Activated T-cell treated with anti-CD3 and anti-CD28 coated beads, Interleukin-2, amount 50 U/mL, for 48 hours (primary cell): ENCODE results near the gene SELENOV.

Experiments used
- DNase-seq, 2 experiments: peaks; one replicate each; pipeline ENCODE4 v3.0.0-alpha.2; 2020

The SELENOV gene

DNA sequence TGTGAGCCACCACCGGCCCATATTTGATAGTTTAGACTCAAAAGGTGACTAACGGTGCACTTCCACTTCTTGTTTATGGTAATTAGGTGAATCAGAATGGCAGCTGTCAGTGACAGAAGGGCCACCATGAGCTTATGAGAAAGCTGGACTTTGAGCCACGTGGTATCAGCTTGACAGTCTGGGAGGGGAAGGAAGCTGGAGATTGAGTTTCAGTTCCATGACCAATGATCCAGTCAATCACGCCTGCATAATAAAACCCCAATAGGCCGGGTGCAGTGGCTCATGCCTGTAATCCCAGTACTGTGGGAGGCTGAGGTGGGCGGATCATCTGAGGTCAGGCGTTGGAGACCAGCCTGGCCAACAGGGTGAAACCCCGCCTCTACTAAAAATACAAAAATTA is 9.6 kb downstream of the SELENOV start:
- no peak for DNase-seq

DNA sequence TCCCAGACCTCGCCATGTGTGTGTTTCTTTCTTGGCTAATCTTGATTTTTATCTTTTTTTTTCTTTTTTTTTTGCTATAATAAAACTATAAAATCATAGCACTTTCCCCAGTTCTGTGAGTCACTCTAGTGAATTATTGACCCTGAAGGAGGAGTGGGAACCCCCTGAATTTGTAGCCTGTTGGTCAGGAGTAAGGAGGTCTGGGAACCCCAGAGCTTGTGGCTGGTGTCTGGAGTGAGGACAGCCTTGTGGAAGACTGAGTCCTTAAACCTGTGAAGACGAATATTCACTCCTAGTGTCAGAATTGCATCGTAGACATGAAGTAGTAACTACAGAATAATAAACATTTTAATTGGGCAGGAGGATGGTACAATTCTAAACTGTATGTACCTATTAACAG is 10.3 kb downstream of the SELENOV start:
- no peak for DNase-seq

GRCh38 chr19:39531834-39532232 is 16.9 kb downstream of the SELENOV start:
- DNase-seq = no peak

GRCh38 chr19:39532233-39533002 is 17.5 kb downstream of the SELENOV start, which contains the start of gene EID2B:
Gene EID2B (minus strand): TSS chr19:39532852. CDS start chr19:39532802, 50 bp downstream.
- DNase-seq = peak; percentile 94 to 95

GRCh38 chr19:39533003-39533512 is 18.1 kb downstream of the SELENOV start:
- no peak for DNase-seq

DNA sequence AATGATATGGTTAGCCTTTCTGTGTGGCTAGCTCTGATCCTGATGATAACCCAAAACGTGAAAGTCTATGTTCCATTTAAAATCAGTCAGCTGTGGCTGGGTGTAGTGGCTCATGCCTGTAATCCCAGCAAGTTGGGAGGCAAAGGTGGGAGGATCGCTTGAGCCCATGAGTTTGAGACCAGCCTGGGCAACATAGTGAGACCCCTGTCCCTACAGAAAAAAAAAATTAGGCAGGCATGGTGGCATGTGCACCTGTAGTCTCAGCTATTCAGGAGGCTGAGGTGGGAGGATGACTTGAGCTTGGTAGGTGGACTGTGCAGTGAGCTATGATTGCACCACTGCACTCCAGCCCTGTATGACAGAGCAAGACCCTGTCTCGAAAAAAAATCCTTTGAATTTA is 18.9 kb downstream of the SELENOV start:
- no peak for DNase-seq

DNA sequence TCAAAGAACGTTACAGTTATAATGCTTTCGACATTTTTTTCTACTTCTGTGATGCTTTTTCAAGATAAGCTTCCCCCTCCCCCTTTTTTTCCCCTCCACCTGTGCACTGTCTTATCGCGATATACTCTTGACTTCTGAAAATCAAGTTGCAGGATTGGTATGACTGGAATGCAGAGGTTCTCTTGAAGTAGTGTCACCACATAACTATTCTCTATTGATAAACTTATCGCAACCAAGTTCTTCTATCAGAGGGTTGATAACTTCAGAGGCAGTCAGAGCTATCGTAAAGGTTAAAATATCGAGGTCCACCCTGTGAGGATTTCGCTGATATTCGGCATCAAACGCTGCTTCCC is 24.2 kb downstream of the SELENOV start:
- DNase-seq = no peak

- DNase-seq = peak; percentile 94 to 96
Observed at GRCh38 chr19:39539518-39540332, 24.8 kb downstream of the SELENOV start, which contains the start of gene EID2. Gene EID2 (minus strand): TSS chr19:39540161. CDS start chr19:39540079, 82 bp downstream.

GRCh38 chr19:39540333-39540673 is 25.4 kb downstream of the SELENOV start:
- no peak for DNase-seq

DNA sequence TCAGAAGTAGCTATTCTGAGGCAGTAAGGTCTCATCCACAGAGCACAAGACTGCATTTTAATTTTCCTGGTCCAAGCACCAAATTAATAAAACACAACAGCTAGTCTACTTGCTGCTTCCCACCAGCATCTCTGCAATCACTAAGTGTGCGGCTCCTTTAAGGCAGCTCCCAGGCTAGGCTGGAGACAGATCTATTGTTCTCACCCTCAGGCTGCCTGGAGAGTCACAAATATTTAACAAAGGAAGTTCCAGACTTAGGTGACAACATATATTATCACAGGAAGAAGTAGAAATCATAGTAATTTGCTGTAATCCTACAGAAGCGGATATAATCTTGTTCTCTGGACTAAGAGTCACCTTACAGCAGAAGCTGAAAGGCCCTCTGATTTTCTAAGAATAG is 27.3 kb downstream of the SELENOV start:
- DNase-seq = peak in 1 of 2 experiments; percentile 4

- DNase-seq = no peak
Observed at GRCh38 chr19:39543477-39543857, 28.5 kb downstream of the SELENOV start.

GRCh38 chr19:39544226-39544903 is 29.4 kb downstream of the SELENOV start:
- DNase-seq = no peak

DNA sequence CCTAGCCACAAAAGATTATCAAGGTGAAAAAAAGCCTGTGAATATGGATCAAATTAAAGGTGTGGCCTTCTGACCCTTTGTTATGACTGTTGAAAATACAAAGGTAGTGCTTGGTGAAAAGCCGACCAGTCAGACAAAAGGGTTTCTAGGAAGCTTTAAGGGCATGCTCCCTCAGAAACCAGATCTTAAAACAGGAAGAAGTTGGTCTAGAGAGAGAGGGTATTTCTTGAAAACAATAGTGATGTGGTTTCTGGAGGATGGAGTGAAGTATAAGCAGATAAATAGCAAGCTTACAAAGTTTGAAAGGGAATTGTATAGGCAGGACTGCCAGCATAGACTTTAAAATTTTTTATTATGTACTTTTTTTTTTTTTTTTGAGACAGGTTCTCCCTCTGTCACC is 30.0 kb downstream of the SELENOV start:
- no peak for DNase-seq

- no peak for DNase-seq
Observed at GRCh38 chr19:39546599-39546998, 31.7 kb downstream of the SELENOV start.

DNA sequence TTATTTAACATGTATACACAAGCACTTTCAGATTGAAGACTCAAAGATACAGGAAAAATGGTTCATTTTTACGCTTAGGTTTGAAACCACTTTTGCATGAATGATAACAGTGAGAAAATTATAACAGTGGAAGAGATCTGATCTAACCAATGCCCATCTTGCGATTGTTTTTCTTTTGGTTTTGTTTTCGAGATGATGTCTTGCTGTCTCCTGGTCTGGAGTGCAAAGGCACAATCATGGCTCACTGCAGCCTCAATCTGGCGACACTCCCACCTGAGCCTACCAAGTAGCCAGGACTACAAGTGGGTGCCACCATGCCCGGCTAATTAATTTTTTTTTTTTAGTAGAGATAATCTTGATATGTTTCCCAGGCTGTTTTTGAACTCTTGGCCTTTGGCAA is 35.3 kb downstream of the SELENOV start:
- DNase-seq = no peak

DNA sequence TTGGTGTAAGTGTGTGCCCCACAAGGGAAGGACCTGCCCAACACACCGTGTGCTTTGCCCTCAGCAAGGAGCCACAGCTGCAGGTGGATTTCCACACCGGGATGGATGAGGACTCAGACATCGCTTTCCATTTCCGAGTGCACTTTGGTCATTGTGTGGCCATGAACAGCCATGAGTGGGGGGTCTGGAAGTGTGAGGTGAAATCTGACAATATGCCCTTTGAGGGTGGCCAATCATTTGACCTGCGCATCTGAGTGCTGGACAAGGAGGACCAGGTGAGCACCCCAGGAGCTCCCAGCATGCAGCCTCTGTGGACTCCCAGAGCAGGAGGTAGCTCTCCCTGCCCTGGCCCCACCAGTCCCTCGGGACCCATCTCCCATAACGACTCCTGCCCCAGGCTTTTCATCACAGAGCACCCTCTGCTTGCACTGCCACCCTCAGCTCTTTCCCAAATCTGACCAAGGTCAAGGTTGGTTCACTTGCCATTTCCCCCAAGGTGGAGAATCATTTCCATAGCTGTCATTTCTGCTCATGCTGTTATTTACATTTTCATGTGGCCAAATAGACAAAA is 38.2 kb downstream of the SELENOV start:
- DNase-seq = no peak

DNA sequence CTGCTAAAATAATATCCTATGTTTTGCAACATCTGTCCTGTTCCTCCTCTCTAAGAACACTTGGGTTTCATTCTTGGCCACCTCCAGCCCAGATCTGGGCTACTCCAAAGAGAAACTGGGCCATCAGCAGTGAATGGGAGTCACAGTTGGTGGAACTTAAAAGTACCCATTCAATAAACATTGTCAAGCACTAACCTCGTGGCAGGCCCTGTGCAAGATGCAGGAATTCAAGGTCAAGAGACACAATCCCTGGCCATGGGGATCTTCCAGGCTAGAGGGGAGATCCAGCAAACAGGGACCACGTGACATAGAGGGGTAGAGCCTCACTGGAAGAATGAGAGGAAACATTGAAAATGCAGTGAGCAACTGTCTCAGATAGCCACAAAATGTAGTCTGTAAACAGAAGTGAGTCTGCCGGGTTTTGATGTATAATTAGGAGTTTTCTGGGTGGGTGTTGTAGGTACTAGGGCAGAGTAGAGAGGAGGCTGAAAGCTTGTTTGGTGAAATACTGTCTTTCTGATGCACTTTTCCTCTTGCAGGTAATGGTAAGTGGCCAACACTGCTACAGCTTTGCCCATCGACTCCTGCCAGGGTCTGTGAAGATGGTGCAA is 39.9 kb downstream of the SELENOV start:
- no peak for DNase-seq

DNA sequence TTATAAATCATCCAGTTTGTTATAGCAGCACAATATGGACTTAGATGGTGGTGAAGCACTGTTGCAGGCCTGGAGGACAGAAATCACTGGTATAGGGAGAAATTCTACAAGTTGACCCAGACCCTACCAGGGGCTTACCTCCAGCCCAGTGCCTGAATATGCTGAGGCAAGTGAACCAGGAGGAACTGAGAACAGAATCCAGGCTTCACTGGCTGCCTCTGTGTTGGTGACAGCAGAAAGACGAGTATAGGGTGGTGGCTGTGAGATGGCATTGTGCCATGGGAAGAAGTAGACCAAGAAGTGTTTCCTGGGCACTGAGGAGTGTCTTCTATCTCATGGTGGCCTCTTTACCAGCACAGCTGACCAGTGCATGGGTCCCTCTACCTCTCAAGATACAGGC is 40.9 kb downstream of the SELENOV start:
- DNase-seq = no peak

GRCh38 chr19:39557811-39558623 is 43.1 kb downstream of the SELENOV start:
- no peak for DNase-seq

DNA sequence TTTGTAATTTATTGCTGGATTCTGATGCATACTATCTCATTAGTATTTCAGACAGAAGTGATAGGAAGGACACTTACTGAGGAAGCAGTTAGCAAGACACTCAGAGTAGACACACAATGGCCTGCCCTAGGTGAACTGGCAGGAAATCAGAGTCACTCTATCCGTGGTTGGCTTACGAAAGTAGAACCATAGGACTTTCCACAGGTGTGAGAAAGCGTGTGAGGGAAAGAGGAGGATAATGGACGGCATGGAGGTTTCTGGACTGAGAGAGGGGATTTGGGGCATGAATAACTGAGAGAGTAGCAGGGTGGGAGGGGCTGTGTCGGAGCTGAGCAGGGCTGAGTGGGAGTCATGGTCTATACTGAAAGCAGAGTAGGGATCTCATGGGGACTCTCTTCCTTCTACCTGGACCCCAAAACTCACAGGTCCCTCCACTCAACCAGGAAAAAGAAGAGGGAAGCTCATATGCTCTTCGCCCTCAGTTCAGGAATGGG is 43.7 kb downstream of the SELENOV start:
- no peak for DNase-seq

GRCh38 chr19:39563408-39563807 is 48.5 kb downstream of the SELENOV start:
- DNase-seq = no peak

- DNase-seq = no peak
Observed at GRCh38 chr19:39566064-39566463, 51.1 kb downstream of the SELENOV start.
